ENCODE measurements around the gene TMOD1. TPM values are rescaled to one million over a fixed set of nuclear protein-coding genes. Genes with fewer than 3 reads are reported as not detected.

TMOD1 gene
- total and polyA plus RNA-seq, 3 donors from 2014 or later = 3.9 to 7.8 (median 3.9) TPM

DNA sequence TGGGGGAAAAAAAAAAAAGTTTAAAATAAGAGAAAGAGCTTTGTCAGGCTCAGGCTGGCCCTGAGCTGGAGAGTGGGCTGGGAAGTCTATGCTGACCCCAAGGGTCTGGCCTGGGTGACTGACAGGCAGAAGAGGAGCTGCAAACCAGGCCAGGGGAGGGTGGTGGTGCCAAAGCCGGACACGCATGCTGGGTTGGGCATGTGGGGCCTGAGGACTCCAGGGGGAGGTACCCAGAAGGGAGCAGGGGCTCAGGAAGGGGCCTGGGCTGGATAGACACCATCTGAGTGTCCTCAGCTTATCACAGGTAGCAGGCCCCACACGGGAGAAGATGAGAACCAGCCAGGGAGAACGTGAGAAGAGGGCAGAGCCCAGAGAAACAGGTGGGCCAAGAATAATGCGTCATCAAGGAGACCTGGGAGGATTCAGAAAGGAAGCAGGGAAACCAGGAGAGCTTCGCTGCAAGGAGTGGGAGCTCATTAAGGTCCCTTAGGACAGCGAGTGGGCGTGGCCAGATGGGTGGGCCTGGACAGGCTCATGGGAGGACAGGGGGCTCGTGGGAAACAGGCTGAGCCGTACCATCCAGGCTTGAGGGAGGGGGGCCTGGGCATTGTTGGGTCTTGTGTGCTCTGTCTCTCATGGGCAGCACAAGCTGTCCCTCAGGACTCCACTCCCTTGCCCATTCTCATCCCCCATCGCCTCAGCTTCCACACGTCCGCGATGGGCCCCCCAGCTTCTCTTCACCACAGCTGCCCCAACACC lies 16.0 kb downstream of the TMOD1 start:
- Histone ChIP-seq H3K9me3 (no peaks in the 10 kb centered on the region), H3K4me1 (no peaks in the 10 kb centered on the region), H3K4me3 (no peak overlapping the region), H3K27me3 (no peaks in the 10 kb centered on the region), H3K36me3 (ENCODE audit: low read depth, missing control alignments) (no peaks in the 10 kb centered on the region), H3K27ac (no peak overlapping the region)
- TF ChIP-seq POLR2A (IDR thresholded peaks at IDR 0.05) = no peak
- TF ChIP-seq CTCF (IDR thresholded peaks at IDR 0.05) = no peak
- DNase-seq = no peak
- 89 to 90% methylated on average over 12 to 14 of the region's 14 CpGs for WGBS, 2 donors
- intact Hi-C loops (cut with DNase I; ENCODE audit: low total_unique reads) = no loop called here

- Histone ChIP-seq H3K36me3 (ENCODE audit: low read depth, missing control alignments) (no peaks in the 10 kb centered on the region), H3K27ac (no peak overlapping the region), H3K27me3 (no peaks in the 10 kb centered on the region), H3K9me3 (no peaks in the 10 kb centered on the region), H3K4me3 (no peak overlapping the region), H3K4me1 (no peaks in the 10 kb centered on the region)
- intact Hi-C loops (cut with DNase I; ENCODE audit: low total_unique reads) = no loop called here
- DNase-seq = no peak
- WGBS, 2 donors = 83 to 84% methylated on average over 9 of the region's 9 CpGs
- TF ChIP-seq CTCF (IDR thresholded peaks at IDR 0.05) (no peak), POLR2A (IDR thresholded peaks at IDR 0.05) (no peak)
These were observed 16.9 kb downstream of the TMOD1 start for GRCh38 chr9:97518166-97518908.

GRCh38 chr9:97518909-97519307 lies 17.4 kb downstream of the TMOD1 start:
- no peaks in the 10 kb centered on the region for H3K27me3 ChIP-seq
- 65 to 85% methylated on average over 6 of the region's 6 CpGs for WGBS, 2 donors
- no peaks in the 10 kb centered on the region for H3K36me3 ChIP-seq (ENCODE audit: low read depth, missing control alignments)
- no peak overlapping the region for H3K27ac ChIP-seq
- no peaks in the 10 kb centered on the region for H3K4me1 ChIP-seq
- H3K9me3 ChIP-seq = no peaks in the 10 kb centered on the region
- DNase-seq = no peak
- TF ChIP-seq CTCF (IDR thresholded peaks at IDR 0.05) (no peak), POLR2A (IDR thresholded peaks at IDR 0.05) (no peak)
- intact Hi-C loops (cut with DNase I; ENCODE audit: low total_unique reads) = no loop called here
- H3K4me3 ChIP-seq = no peak overlapping the region

DNA sequence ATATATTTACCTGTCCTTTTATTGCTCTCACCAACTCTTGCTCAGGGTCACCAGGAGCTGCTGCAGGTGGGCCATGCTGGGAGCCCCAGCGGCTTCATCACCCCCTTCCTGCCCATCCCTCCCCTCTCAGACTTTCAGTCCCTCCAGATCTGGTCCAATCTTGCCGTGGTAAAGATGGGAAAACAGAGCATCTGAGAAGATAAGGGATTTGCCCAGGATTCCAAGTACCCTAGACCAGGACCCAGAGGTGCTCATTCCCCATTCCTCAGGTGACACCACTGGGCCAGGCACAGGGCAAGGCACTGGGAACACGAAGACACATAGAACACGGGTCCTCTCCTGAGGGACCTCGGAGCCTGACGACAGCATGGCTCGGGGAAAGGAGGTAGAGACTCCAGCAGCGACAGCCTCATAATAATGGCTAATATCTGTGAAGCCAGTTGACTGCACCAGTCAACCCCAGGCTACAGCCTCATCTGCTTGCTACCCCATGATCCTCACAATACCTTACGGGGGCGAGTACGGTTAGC lies 18.0 kb downstream of the TMOD1 start:
- Histone ChIP-seq H3K4me3 (no peak overlapping the region), H3K27me3 (no peaks in the 10 kb centered on the region), H3K9me3 (no peaks in the 10 kb centered on the region), H3K36me3 (ENCODE audit: low read depth, missing control alignments) (no peaks in the 10 kb centered on the region), H3K4me1 (no peaks in the 10 kb centered on the region), H3K27ac (no peak overlapping the region)
- intact Hi-C loops (cut with DNase I; ENCODE audit: low total_unique reads) = no loop called here
- no peak for TF ChIP-seq CTCF (IDR thresholded peaks at IDR 0.05)
- no peak for TF ChIP-seq POLR2A (IDR thresholded peaks at IDR 0.05)
- DNase-seq = no peak
- WGBS, 2 donors = 93 to 94% methylated on average over 10 to 11 of the region's 11 CpGs

Data from testis (tissue), 3 donors.